IMR-90 (cell line): ENCODE measurements around the gene ROBO2. TPM values are rescaled to one million over a fixed set of nuclear protein-coding genes. Genes with fewer than 3 reads are reported as not detected.

Experiments used
- ATAC-seq: fragments of 200-7000 bp; cut with Tn5 transposase; 2 replicates; pipeline ENCODE4 v1.9.1; 2020; ENCODE audit warnings: low read depth, mild to moderate bottlenecking, moderate library complexity
- BruUV-seq: library from RNA; stranded (reverse); fragments of 400-500 nt; replicated peaks from 2 replicates; lab custom pipeline; 2021; lab: Mats Ljungman, UMichigan
- CTCF ChIA-PET: fragments of 300-600 bp; formaldehyde crosslinking; extraction: SDS; loops from one replicate; lab custom pipeline; 2021; ENCODE audit warnings: antibody characterized with exemption; lab: Yijun Ruan, JAX
- POLR2A ChIA-PET: fragments of 300-600 bp; sonication (Branson Sonifier 250); formaldehyde crosslinking; loops from one replicate; lab custom pipeline; 2022; ENCODE audit warnings: antibody characterized with exemption; ENCODE audit not compliant: unreplicated experiment; lab: Charles Lee
- DNase-seq: peaks from one replicate; pipeline ENCODE4 v3.0.0; 2013
- H2AFZ ChIP-seq: replicated peaks from 2 replicates; pipeline ENCODE3; 2013; ENCODE audit warnings: low read length, mild to moderate bottlenecking; ENCODE audit not compliant: poor library complexity
- H2AK5ac ChIP-seq: 2 replicates; pipeline ENCODE4 v1.6.1; 2013; ENCODE audit warnings: low read depth, low read length, inconsistent platforms
- H2AK9ac ChIP-seq: replicated peaks from 2 replicates; pipeline ENCODE3; 2013; ENCODE audit warnings: mild to moderate bottlenecking, low read depth, low read length, moderate library complexity; ENCODE audit not compliant: poor library complexity
- H2BK120ac ChIP-seq: 2 replicates; pipeline ENCODE4 v1.6.1; 2013; ENCODE audit warnings: low read depth, low read length, inconsistent platforms
- H2BK15ac ChIP-seq: 3 replicates; pipeline ENCODE4 v1.6.1; 2013; ENCODE audit warnings: low read depth, low read length, inconsistent platforms
- H2BK20ac ChIP-seq: 2 replicates; pipeline ENCODE4 v1.6.1; 2013; ENCODE audit warnings: low read depth, mild to moderate bottlenecking, inconsistent platforms, low read length, moderate library complexity
- H2BK5ac ChIP-seq: 2 replicates; pipeline ENCODE4 v1.6.1; 2013; ENCODE audit warnings: mild to moderate bottlenecking, low read depth, low read length, inconsistent platforms; ENCODE audit not compliant: poor library complexity, severe bottlenecking
- H3K14ac ChIP-seq: replicated peaks from 2 replicates; pipeline ENCODE4 v1.6.1; 2013; ENCODE audit warnings: low read depth, low read length, inconsistent platforms
- H3K18ac ChIP-seq: 2 replicates; pipeline ENCODE4 v1.6.1; 2013; ENCODE audit warnings: low read depth, low read length, control low read depth
- H3K23ac ChIP-seq: 2 replicates; pipeline ENCODE4 v1.6.1; 2013; ENCODE audit warnings: low read depth, low read length, inconsistent platforms
- H3K27ac ChIP-seq: 2 replicates; pipeline ENCODE4 v1.5.1; 2013; ENCODE audit warnings: mild to moderate bottlenecking, control low read depth, low read length; ENCODE audit not compliant: insufficient read depth
- H3K27me3 ChIP-seq: 2 replicates; pipeline ENCODE4 v1.6.1; 2013; ENCODE audit warnings: low read length; ENCODE audit not compliant: control insufficient read depth, insufficient read depth
- H3K36me3 ChIP-seq: 2 replicates; pipeline ENCODE4 v1.6.1; 2013; ENCODE audit warnings: low read length, mixed read lengths; ENCODE audit not compliant: control insufficient read depth, insufficient read depth
- H3K4ac ChIP-seq: 2 replicates; pipeline ENCODE4 v1.6.1; 2013; ENCODE audit warnings: low read depth, low read length, inconsistent platforms
- H3K4me1 ChIP-seq: 2 replicates; pipeline ENCODE4 v1.6.1; 2013; ENCODE audit warnings: low read length, mixed read lengths; ENCODE audit not compliant: control insufficient read depth, insufficient read depth
- H3K4me2 ChIP-seq: 2 replicates; pipeline ENCODE4 v1.6.1; 2013; ENCODE audit warnings: low read depth, mild to moderate bottlenecking, control low read depth, low read length, moderate library complexity
- H3K4me3 ChIP-seq: 2 replicates; pipeline ENCODE4 v1.5.1; 2013; ENCODE audit warnings: low read depth, mild to moderate bottlenecking, control low read depth, low read length, moderate library complexity; ENCODE audit not compliant: insufficient read depth
- H3K56ac ChIP-seq: 2 replicates; pipeline ENCODE4 v1.6.1; 2013; ENCODE audit warnings: low read length, inconsistent platforms; ENCODE audit not compliant: insufficient read depth; ENCODE audit errors: extremely low read depth
- H3K79me1 ChIP-seq, 2 experiments: 2 replicates each; pipeline ENCODE4 v1.6.1; 2013; ENCODE audit warnings: low read length in 2 of 2, inconsistent platforms in 1 of 2, low read depth in 1 of 2
- H3K9ac ChIP-seq: 2 replicates; pipeline ENCODE4 v1.6.1; 2013; ENCODE audit warnings: low read depth, low read length, control low read depth
- H3K9me1 ChIP-seq: 2 replicates; pipeline ENCODE4 v1.6.1; 2013; ENCODE audit warnings: low read length, inconsistent platforms; ENCODE audit not compliant: insufficient read depth
- H3K9me3 ChIP-seq: 2 replicates; pipeline ENCODE4 v1.6.1; 2013; ENCODE audit warnings: low read length; ENCODE audit not compliant: control insufficient read depth, insufficient read depth
- H4K20me1 ChIP-seq: 2 replicates; pipeline ENCODE4 v1.6.1; 2013; ENCODE audit warnings: low read length, inconsistent platforms; ENCODE audit not compliant: insufficient read depth
- H4K5ac ChIP-seq: 2 replicates; pipeline ENCODE4 v1.6.1; 2013; ENCODE audit warnings: mild to moderate bottlenecking, low read depth, low read length, control low read depth
- H4K8ac ChIP-seq, 2 experiments: 2 replicates each; pipeline ENCODE4 v1.6.1; 2013; ENCODE audit warnings: low read depth in 2 of 2, low read length in 2 of 2, control low read depth in 1 of 2, inconsistent platforms in 1 of 2
- H4K91ac ChIP-seq: 2 replicates; pipeline ENCODE4 v1.6.1; 2013; ENCODE audit warnings: low read depth, low read length, inconsistent platforms; ENCODE audit not compliant: insufficient read depth
- BHLHE40 ChIP-seq: fragments of 150-350 bp; IDR thresholded peaks from 2 replicates; pipeline ENCODE4 v1.6.1; 2016; ENCODE audit warnings: mild to moderate bottlenecking, low read depth, low read length
- CHD1 ChIP-seq: IDR thresholded peaks from 2 replicates; pipeline ENCODE4 v1.6.1; 2012; ENCODE audit warnings: low read depth, low read length, improper control_type of control experiment
- FOS ChIP-seq: fragments of 150-350 bp; IDR thresholded peaks from 2 replicates; pipeline ENCODE4 v1.6.1; 2016; ENCODE audit warnings: low read depth, low read length
- MAFK ChIP-seq: IDR thresholded peaks from 2 replicates; pipeline ENCODE4 v1.6.1; 2012; ENCODE audit warnings: low read depth, low read length, improper control_type of control experiment
- MAZ ChIP-seq: IDR thresholded peaks from 2 replicates; pipeline ENCODE4 v1.6.1; 2012; ENCODE audit warnings: low read depth, mild to moderate bottlenecking, low read length, improper control_type of control experiment, moderate library complexity, borderline replicate concordance
- MXI1 ChIP-seq: IDR thresholded peaks from 2 replicates; pipeline ENCODE4 v1.6.1; 2012; ENCODE audit warnings: low read depth, mild to moderate bottlenecking, low read length, moderate library complexity, borderline replicate concordance
- NFE2L2 ChIP-seq: fragments of 150-350 bp; IDR thresholded peaks from 2 replicates; pipeline ENCODE4 v1.6.1; 2016; ENCODE audit warnings: low read depth, mild to moderate bottlenecking, low read length
- RCOR1 ChIP-seq: IDR thresholded peaks from 2 replicates; pipeline ENCODE4 v1.6.1; 2012; ENCODE audit warnings: mild to moderate bottlenecking, low read length, improper control_type of control experiment; ENCODE audit not compliant: insufficient replicate concordance
- RFX5 ChIP-seq: IDR thresholded peaks from 2 replicates; pipeline ENCODE4 v1.8.0; 2012; ENCODE audit warnings: low read depth, mild to moderate bottlenecking, low read length, moderate library complexity
- WGBS, 2 experiments: methylation state at CpG; one replicate each; pipeline versions ENCODE4 v1.1.5 to v1.1.7; 2013; ENCODE audit warnings: missing lambda C conversion rate in 2 of 2; ENCODE audit not compliant: insufficient read length in 1 of 2; ENCODE audit errors: extremely low coverage in 2 of 2; 5-methylcytosine and 5-hydroxymethylcytosine counted together
- dilution Hi-C: fragments of 300-500 bp; cut with HindIII; formaldehyde crosslinking; loops from one replicate; pipeline ENCODE4 v1.14.3; 2018; ENCODE audit warnings: low sequenced_read_pairs; ENCODE audit not compliant: unreplicated experiment
- in situ Hi-C: fragments of 300-500 bp; cut with MboI; formaldehyde crosslinking; loops from 3 replicates; pipeline ENCODE4 v1.14.3; 2019; ENCODE audit warnings: low sequenced_read_pairs, inconsistent platforms, mixed read lengths
- intact Hi-C: fragments of 100-400 bp; cut with micrococcal nuclease; formaldehyde crosslinking; loops from 2 replicates; pipeline ENCODE4 v1.10.0; 2022
- polyA plus RNA-seq, 3 experiments: library from polyadenylated mRNA; depleted of rRNA; stranded (reverse); fragments of >200 nt; gene quantifications; 2 replicates each; pipeline ENCODE4 v1.2.3, GENCODE V29; 2012; ENCODE audit warnings: low replicate concordance in 1 of 3
- total RNA-seq: library from RNA; depleted of rRNA; stranded (reverse); fragments of >200 nt; gene quantifications from 2 replicates; pipeline ENCODE4 v1.2.3, GENCODE V29; 2012
- TF ChIP-seq, protein P1 (sequence below): fragments of 150-350 bp; IDR thresholded peaks from 2 replicates; pipeline ENCODE4 v1.6.1; 2017; ENCODE audit warnings: mild to moderate bottlenecking, antibody characterized with exemption, low read length, low read depth

Gene ROBO2
- total and polyA plus RNA-seq, 2 of the 4 experiments (the other 2 are of a cell fraction), result 9.3 to 14.5 TPM

DNA sequence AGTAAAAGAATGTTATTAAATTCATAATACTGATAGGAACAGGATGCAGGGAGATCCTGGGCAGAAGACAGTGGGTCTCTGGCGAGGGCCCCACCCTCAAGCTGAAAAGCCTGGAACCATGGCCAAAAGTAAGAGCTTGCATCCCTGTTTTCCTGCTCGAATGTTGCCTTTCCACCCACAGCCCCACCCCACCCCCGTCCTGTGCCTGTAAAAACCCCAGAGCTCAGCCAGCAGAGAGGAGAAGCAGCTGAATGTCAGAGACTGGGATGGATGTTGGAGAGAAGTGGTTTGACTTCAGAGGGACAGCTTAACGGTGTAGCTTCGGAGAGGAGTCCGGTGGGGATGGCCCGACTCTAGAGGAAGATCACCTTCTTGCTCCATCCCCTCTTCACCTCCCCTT is 207.9 kb downstream of the ROBO2 start:
- H3K14ac ChIP-seq, result no peak overlapping the region
- CTCF ChIA-PET, result no interaction called here
- dilution Hi-C loops, result no loop called here

More for the DNA sequence above, 207.9 kb downstream of the ROBO2 start:
- no peak for ATAC-seq
- no TSS peak for BruUV-seq
- Histone ChIP-seq H2AK9ac (no peak overlapping the region), H3K4me3 (no peak overlapping the region), H2BK120ac (no peak overlapping the region), H3K36me3 (no peaks in the 10 kb centered on the region), H3K56ac (no peak overlapping the region), H3K18ac (no peak overlapping the region), H4K5ac (no peak overlapping the region), H3K4me1 (no peaks in the 10 kb centered on the region), H3K27me3 (no peaks in the 10 kb centered on the region), H3K9ac (no peak overlapping the region), H3K4ac (no peak overlapping the region), H4K91ac (no peak overlapping the region), H2BK5ac (no peak overlapping the region), H4K20me1 (no peaks in the 10 kb centered on the region), H3K4me2 (no peak overlapping the region), H2BK20ac (no peak overlapping the region), H2BK15ac (no peak overlapping the region), H3K79me1 (no peaks in the 10 kb centered on the region), H3K23ac (no peak overlapping the region), H3K27ac (no peak overlapping the region), H3K9me3 (no peaks in the 10 kb centered on the region), H4K8ac (no peak overlapping the region), H3K9me1 (no peaks in the 10 kb centered on the region), H2AFZ (no peak overlapping the region), H2AK5ac (no peak overlapping the region)
- WGBS, 2 experiments, result 40% methylated on average over 1 of the region's 7 CpGs; no CpG with 5 or more reads in 1 of the 2 experiments
- in situ Hi-C loops (no loop called here), intact Hi-C loops (no loop called here)
- no peak for DNase-seq
- POLR2A ChIA-PET, result no interaction called here
- TF ChIP-seq BHLHE40, result no peak
- TF ChIP-seq RFX5, result no peak
- no peak for TF ChIP-seq MXI1
- TF ChIP-seq MAZ, result no peak
- no peak for TF ChIP-seq FOS
- no peak for TF ChIP-seq RCOR1
- TF ChIP-seq, protein P1, sequence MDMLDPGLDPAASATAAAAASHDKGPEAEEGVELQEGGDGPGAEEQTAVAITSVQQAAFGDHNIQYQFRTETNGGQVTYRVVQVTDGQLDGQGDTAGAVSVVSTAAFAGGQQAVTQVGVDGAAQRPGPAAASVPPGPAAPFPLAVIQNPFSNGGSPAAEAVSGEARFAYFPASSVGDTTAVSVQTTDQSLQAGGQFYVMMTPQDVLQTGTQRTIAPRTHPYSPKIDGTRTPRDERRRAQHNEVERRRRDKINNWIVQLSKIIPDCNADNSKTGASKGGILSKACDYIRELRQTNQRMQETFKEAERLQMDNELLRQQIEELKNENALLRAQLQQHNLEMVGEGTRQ, result no peak
- no peak for TF ChIP-seq NFE2L2
- TF ChIP-seq CHD1, result no peak
- no peak for TF ChIP-seq MAFK
